Calu3 (cell line): ENCODE results near the gene PSMD3. TPM values are rescaled to one million over a fixed set of nuclear protein-coding genes. Genes with fewer than 3 reads are reported as not detected.

ENCODE experiments used
- BruUV-seq: library from RNA; stranded (reverse); fragments of 400-500 nt; replicated peaks from 2 replicates; lab custom pipeline; 2021; lab: Mats Ljungman, UMichigan
- CTCF ChIA-PET: fragments of 300-600 bp; sonication (Branson Sonifier 250); formaldehyde crosslinking; loops from one replicate; lab custom pipeline; 2022; ENCODE audit warnings: antibody characterized with exemption; lab: Charles Lee
- DNase-seq: peaks from one replicate; pipeline ENCODE4 v3.0.0; 2022
- H3K27ac Mint-ChIP-seq: one replicate; pipeline ENCODE4 v1.8.0; 2022; ENCODE audit warnings: mixed read lengths; ENCODE audit not compliant: unreplicated experiment
- H3K27me3 Mint-ChIP-seq: one replicate; pipeline ENCODE4 v1.8.0; 2022; ENCODE audit warnings: mixed read lengths; ENCODE audit not compliant: unreplicated experiment
- H3K36me3 Mint-ChIP-seq: one replicate; pipeline ENCODE4 v1.8.0; 2022; ENCODE audit warnings: mild to moderate bottlenecking, moderate library complexity, mixed read lengths; ENCODE audit not compliant: insufficient read depth, unreplicated experiment
- H3K4me1 Mint-ChIP-seq: one replicate; pipeline ENCODE4 v1.8.0; 2022; ENCODE audit warnings: mild to moderate bottlenecking, low read depth, mixed read lengths; ENCODE audit not compliant: unreplicated experiment
- H3K4me3 Mint-ChIP-seq: one replicate; pipeline ENCODE4 v1.8.0; 2022; ENCODE audit warnings: mild to moderate bottlenecking, low read depth, moderate library complexity, mixed read lengths; ENCODE audit not compliant: unreplicated experiment
- H3K9me3 Mint-ChIP-seq: one replicate; pipeline ENCODE4 v1.8.0; 2022; ENCODE audit warnings: low read depth, mixed read lengths; ENCODE audit not compliant: unreplicated experiment
- intact Hi-C: fragments of 100-400 bp; cut with micrococcal nuclease; formaldehyde crosslinking; loops from one replicate; pipeline ENCODE4 v1.10.0; 2022; ENCODE audit not compliant: unreplicated experiment
- total RNA-seq: library from RNA; stranded (reverse); gene quantifications from 2 replicates; pipeline ENCODE4 v1.2.3, GENCODE V29; 2022
- TF ChIP-seq, protein P1 (sequence below): fragments of 200-600 bp; IDR thresholded peaks from one replicate; pipeline ENCODE4 v1.8.0; 2022; ENCODE audit warnings: antibody characterized with exemption; ENCODE audit not compliant: unreplicated experiment

Gene PSMD3
- total RNA-seq, 1 experiment from 2014 or later = 2,179 TPM

DNA sequence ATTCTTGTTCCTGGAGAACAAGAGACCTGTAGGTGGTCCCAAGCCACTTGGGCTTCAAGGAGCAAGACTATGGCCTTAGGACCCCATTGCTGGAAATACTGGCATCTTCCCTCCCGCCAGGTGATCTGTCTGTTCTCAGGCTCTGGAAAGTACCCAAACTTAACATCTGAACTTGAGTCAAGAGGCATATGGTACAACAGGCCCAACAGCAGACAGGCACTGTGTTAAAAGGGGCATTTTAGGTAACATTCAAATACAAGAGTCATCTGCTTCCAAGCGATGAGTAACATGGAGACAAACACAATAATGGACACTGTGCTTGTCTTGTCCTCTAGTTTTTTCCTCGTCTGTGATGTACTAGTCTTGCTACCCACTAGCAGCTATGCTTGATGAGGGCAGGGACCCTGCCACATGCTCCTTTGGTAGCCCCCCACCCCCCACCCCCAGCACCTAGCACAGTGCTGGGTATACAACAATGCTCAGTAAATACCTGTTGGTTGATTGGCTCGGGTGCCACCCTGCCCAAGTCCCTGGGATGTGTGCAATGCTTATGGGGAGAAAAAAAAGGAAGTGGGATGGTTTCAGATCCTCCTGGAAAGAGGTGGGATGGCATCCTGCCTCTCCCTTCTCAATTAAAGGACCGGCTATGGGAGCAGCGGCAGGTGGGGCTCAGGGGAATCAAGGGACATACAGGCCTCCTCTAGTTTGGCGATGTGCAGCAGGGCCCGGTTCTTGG lies 54.0 kb downstream of the PSMD3 start:
- intact Hi-C loops = loop anchor here (5.0 kb wide), 1 partner anchor 47 kb away; no protein-coding TSS in a partner anchor
- Mint-ChIP-seq H3K4me3 (no peak overlapping the region), H3K27me3 (no peaks in the 10 kb centered on the region), H3K4me1 (peaks cover 8% of the 10 kb centered on the region), H3K9me3 (no peaks in the 10 kb centered on the region), H3K36me3 (peaks cover 43% of the 10 kb centered on the region), H3K27ac (no peak overlapping the region)
- BruUV-seq = no TSS peak
- TF ChIP-seq, protein P1, sequence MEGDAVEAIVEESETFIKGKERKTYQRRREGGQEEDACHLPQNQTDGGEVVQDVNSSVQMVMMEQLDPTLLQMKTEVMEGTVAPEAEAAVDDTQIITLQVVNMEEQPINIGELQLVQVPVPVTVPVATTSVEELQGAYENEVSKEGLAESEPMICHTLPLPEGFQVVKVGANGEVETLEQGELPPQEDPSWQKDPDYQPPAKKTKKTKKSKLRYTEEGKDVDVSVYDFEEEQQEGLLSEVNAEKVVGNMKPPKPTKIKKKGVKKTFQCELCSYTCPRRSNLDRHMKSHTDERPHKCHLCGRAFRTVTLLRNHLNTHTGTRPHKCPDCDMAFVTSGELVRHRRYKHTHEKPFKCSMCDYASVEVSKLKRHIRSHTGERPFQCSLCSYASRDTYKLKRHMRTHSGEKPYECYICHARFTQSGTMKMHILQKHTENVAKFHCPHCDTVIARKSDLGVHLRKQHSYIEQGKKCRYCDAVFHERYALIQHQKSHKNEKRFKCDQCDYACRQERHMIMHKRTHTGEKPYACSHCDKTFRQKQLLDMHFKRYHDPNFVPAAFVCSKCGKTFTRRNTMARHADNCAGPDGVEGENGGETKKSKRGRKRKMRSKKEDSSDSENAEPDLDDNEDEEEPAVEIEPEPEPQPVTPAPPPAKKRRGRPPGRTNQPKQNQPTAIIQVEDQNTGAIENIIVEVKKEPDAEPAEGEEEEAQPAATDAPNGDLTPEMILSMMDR = no peak
- CTCF ChIA-PET = interaction anchor here (0.5 to 23.5 kb wide), 23 partner anchors 8 to 456 kb away, joined by 3 to 774 read pairs (median 5); partner anchors contain the start of genes CSF3, MED24 and PSMD3
- no peak for DNase-seq

DNA sequence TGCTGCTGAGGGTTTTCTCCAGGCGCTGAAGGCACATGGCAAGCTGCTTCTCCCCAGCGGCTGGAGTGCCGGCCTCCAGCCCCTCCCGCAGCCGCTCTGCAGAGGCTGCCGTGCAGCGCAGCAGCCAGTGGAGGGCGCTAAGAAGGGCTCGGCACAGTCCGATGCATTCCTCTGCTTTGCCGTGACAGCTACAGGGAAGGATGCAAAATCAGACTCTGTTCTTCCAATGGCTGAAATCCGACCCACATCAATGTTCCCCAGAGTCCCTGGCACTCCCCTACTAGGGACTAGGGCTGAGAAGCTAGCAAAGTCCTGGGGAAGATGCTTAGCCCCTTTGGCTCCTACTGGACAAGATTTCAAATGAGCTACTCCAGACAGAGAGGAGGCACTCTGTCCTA lies 54.6 kb downstream of the PSMD3 start:
- H3K4me1 Mint-ChIP-seq = peaks cover 8% of the 10 kb centered on the region
- no TSS peak for BruUV-seq
- intact Hi-C loops = loop anchor here (5.0 kb wide), 1 partner anchor 48 kb away; no protein-coding TSS in a partner anchor
- TF ChIP-seq, protein P1 = no peak
- no peaks in the 10 kb centered on the region for H3K27me3 Mint-ChIP-seq
- CTCF ChIA-PET = interaction anchor here (0.5 to 23.5 kb wide), 19 partner anchors 9 to 455 kb away, joined by 3 to 774 read pairs (median 6); partner anchors contain the start of genes CSF3, MED24 and PSMD3
- DNase-seq = peak; percentile 74
- no peak overlapping the region for H3K4me3 Mint-ChIP-seq
- no peaks in the 10 kb centered on the region for H3K9me3 Mint-ChIP-seq
- no peak overlapping the region for H3K27ac Mint-ChIP-seq
- H3K36me3 Mint-ChIP-seq = peaks cover 39% of the 10 kb centered on the region

DNA sequence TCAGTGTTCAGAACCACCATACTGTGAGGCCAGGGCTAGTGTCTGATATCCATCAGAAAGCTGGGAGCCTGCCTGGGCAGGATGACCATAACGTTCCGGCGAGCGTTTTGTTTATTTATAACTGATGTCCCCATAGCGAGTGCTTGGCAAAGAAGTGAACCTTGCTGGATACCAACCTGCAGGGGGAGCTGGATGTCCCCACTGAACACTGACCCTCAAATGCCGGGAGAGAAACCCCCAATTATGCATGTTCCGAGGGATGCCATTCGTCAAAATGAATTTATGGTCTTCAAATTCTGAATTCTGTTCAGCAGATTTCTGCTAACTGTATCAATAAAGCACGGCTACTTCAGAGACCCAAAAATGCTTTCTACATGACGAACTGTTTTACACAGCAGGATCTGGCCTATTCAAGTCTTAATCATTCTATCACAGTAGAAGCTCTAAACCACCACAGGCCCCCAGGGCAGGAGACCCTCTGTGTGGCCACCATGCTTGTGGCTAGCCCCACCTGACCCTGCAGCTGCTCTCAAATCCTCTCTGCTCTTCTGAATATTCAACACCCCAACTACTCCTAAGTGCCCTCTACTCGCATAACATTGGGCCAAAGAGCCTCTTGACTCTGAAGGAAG lies 58.4 kb downstream of the PSMD3 start:
- Mint-ChIP-seq H3K36me3 (peaks cover 22% of the 10 kb centered on the region), H3K27me3 (no peaks in the 10 kb centered on the region), H3K4me3 (no peak overlapping the region), H3K9me3 (no peaks in the 10 kb centered on the region), H3K27ac (no peak overlapping the region), H3K4me1 (peaks cover 8% of the 10 kb centered on the region)
- DNase-seq = peak; percentile 92
- no TSS peak for BruUV-seq
- TF ChIP-seq, protein P1 = no peak
- intact Hi-C loops = loop anchor here (1.0 to 5.0 kb wide), 5 partner anchors 36 to 129 kb away; no protein-coding TSS in a partner anchor
- CTCF ChIA-PET = interaction anchor here (0.6 to 23.5 kb wide), 33 partner anchors 9 to 417 kb away, joined by 3 to 774 read pairs (median 7); partner anchors contain the start of genes CASC3, CSF3, MED24 and NR1D1

DNA sequence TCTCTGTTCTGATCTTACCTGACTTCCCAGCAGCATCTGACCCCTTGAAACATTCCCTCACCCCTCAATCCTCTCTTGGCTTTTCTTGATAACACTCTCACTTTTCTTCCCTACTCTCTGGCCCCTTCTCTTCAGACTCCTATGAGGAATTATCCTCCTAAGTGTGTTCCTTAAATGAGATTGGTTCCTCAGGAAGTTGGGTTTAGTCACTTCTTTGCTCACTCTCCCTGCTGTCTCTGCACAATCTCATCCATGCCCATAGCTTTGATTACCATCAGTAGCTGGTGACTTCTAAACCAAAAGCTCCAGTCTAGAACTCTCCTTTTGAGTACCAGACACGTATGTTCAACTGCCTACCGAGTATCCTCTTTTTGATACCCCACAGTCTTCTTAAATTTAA lies 60.6 kb downstream of the PSMD3 start:
- H3K36me3 Mint-ChIP-seq = peaks cover 36% of the 10 kb centered on the region
- H3K4me3 Mint-ChIP-seq = no peak overlapping the region
- DNase-seq = no peak
- H3K4me1 Mint-ChIP-seq = peaks cover 8% of the 10 kb centered on the region
- no peaks in the 10 kb centered on the region for H3K27me3 Mint-ChIP-seq
- no peaks in the 10 kb centered on the region for H3K9me3 Mint-ChIP-seq
- H3K27ac Mint-ChIP-seq = no peak overlapping the region
- intact Hi-C loops = no loop called here
- TF ChIP-seq, protein P1 = no peak
- BruUV-seq = no TSS peak
- CTCF ChIA-PET = interaction anchor here (0.6 to 23.5 kb wide), 15 partner anchors 9 to 327 kb away, joined by 3 to 774 read pairs (median 5); partner anchors contain the start of genes CSF3, MED24 and MSL1
